Nephron progenitor cell (in vitro differentiated cells): ENCODE results near the gene JAZF1.

Experiments
- DNase-seq: peaks from one replicate; pipeline ENCODE4 v3.0.0; 2021
- H3K27ac Mint-ChIP-seq: 2 replicates; pipeline ENCODE4 v1.8.0; 2021; ENCODE audit warnings: mild to moderate bottlenecking, moderate library complexity, mixed read lengths
- H3K27me3 Mint-ChIP-seq: 2 replicates; pipeline ENCODE4 v1.8.0; 2021; ENCODE audit warnings: mild to moderate bottlenecking, low read depth, mixed read lengths; ENCODE audit not compliant: poor library complexity
- H3K36me3 Mint-ChIP-seq: 2 replicates; pipeline ENCODE4 v1.8.0; 2021; ENCODE audit warnings: low read depth, mixed read lengths
- H3K4me1 Mint-ChIP-seq: 2 replicates; pipeline ENCODE4 v1.8.0; 2021; ENCODE audit warnings: mixed read lengths
- H3K4me3 Mint-ChIP-seq: 2 replicates; pipeline ENCODE4 v1.8.0; 2021; ENCODE audit warnings: mild to moderate bottlenecking, moderate library complexity, mixed read lengths
- H3K9me3 Mint-ChIP-seq: 2 replicates; pipeline ENCODE4 v1.8.0; 2021; ENCODE audit warnings: mild to moderate bottlenecking, moderate library complexity, mixed read lengths
- CTCF ChIP-seq: fragments of 200-600 bp; sonication (generic); IDR thresholded peaks from 2 replicates; pipeline ENCODE4 v1.5.0; 2021; ENCODE audit warnings: antibody characterized with exemption

JAZF1 gene

DNA sequence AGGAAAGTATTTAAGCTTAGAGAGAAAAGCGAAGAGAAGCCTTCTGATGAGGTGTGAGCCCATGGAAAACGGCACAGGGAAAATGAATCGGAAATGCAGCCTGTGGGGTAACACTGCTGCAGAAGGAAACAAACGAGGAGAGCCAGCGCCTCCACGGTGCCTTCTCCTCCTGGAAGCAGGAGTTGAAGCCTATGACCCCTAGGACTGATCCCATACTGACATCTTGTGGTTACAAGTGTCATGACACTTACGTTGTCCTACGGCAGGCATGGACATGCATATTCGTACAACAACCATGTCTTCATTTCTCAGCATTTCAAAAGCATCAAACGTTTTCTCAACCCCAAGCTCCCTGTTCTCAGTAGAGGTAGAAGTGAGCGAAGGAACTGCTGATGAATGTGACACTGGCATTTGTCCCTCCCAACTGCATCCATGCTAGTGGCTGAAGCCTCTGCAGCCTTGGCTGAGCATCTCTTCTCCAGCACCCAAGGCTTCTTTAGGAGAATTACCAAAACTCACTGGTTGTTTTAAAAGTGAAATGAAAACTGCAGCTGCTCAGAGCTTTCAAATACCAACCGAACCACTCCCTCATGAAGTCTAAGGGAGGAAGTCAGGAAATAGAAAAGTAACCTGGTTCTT is 160.2 kb downstream of the JAZF1 start:
- Mint-ChIP-seq H3K4me1 (peaks cover 33% of the 10 kb centered on the region), H3K27ac (no peak overlapping the region), H3K9me3 (no peaks in the 10 kb centered on the region), H3K36me3 (no peaks in the 10 kb centered on the region), H3K27me3 (peaks cover 7% of the 10 kb centered on the region), H3K4me3 (no peak overlapping the region)
- peak; percentile 96 for TF ChIP-seq CTCF
- DNase-seq = peak; percentile 62

- peaks cover 7% of the 10 kb centered on the region for H3K27me3 Mint-ChIP-seq
- no peak for TF ChIP-seq CTCF
- peaks cover 33% of the 10 kb centered on the region for H3K4me1 Mint-ChIP-seq
- H3K27ac Mint-ChIP-seq = no peak overlapping the region
- H3K36me3 Mint-ChIP-seq = peaks cover 5% of the 10 kb centered on the region
- DNase-seq = no peak
- no peak overlapping the region for H3K4me3 Mint-ChIP-seq
- peaks cover 11% of the 10 kb centered on the region for H3K9me3 Mint-ChIP-seq
Observed at GRCh38 chr7:28018856-28019465, 161.6 kb downstream of the JAZF1 start.

DNA sequence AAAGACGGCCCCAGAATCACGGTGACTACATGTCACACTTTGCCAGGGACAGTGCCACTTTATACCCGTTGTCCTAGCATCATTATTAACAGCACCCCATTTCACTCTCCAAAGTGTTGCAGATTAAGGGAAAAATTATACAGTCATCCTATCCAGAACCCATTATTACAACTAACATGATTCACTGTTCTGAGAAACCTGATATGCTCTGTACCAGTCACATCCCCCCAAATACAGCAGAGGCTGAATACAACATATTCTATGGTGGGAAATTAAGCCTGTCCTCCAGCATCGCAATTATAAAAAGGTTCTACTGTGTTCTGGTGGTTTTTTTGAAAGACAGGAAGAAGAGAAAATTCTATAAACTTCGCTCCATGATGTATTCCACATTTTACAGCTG is 162.1 kb downstream of the JAZF1 start:
- Mint-ChIP-seq H3K27ac (no peak overlapping the region), H3K9me3 (peaks cover 14% of the 10 kb centered on the region)
- no peak for TF ChIP-seq CTCF

GRCh38 chr7:28018020-28018419 is 162.6 kb downstream of the JAZF1 start:
- no peak for DNase-seq
- peaks cover 9% of the 10 kb centered on the region for H3K36me3 Mint-ChIP-seq
- H3K9me3 Mint-ChIP-seq = peaks cover 19% of the 10 kb centered on the region
- no peak for TF ChIP-seq CTCF
- peaks cover 9% of the 10 kb centered on the region for H3K27me3 Mint-ChIP-seq
- no peak overlapping the region for H3K4me3 Mint-ChIP-seq
- peaks cover 33% of the 10 kb centered on the region for H3K4me1 Mint-ChIP-seq
- no peak overlapping the region for H3K27ac Mint-ChIP-seq

More for the DNA sequence above, 162.1 kb downstream of the JAZF1 start:
- no peak for DNase-seq
- Mint-ChIP-seq H3K27me3 (peaks cover 7% of the 10 kb centered on the region), H3K4me1 (peaks cover 33% of the 10 kb centered on the region), H3K4me3 (no peak overlapping the region), H3K36me3 (peaks cover 9% of the 10 kb centered on the region)

- Mint-ChIP-seq H3K4me1 (peaks cover 33% of the 10 kb centered on the region), H3K9me3 (peaks cover 20% of the 10 kb centered on the region), H3K27ac (no peak overlapping the region), H3K36me3 (peaks cover 9% of the 10 kb centered on the region), H3K27me3 (peaks cover 11% of the 10 kb centered on the region), H3K4me3 (no peak overlapping the region)
- no peak for DNase-seq
- TF ChIP-seq CTCF = no peak
Observed at GRCh38 chr7:28017372-28017771, 163.2 kb downstream of the JAZF1 start.

GRCh38 chr7:28016297-28016696 is 164.3 kb downstream of the JAZF1 start:
- H3K4me1 Mint-ChIP-seq = peaks cover 30% of the 10 kb centered on the region
- peaks cover 9% of the 10 kb centered on the region for H3K36me3 Mint-ChIP-seq
- no peak for DNase-seq
- no peak overlapping the region for H3K27ac Mint-ChIP-seq
- TF ChIP-seq CTCF = no peak
- no peak overlapping the region for H3K4me3 Mint-ChIP-seq
- peaks cover 20% of the 10 kb centered on the region for H3K9me3 Mint-ChIP-seq
- H3K27me3 Mint-ChIP-seq = peaks cover 12% of the 10 kb centered on the region
